HG03460 (cell line): Measurements from ENCODE around the gene CETP.

ENCODE experiments used
- ATAC-seq: cut with Tn5 transposase; IDR thresholded peaks from one replicate; pipeline ENCODE4 v1.9.1; 2021; ENCODE audit not compliant: unreplicated experiment

Gene CETP

GRCh38 chr16:56961851-56962281 lies at the start of gene CETP:
Gene CETP, plus strand, starts transcription at chr16:56961950. Its CDS starts 30 bp downstream, at chr16:56961980.
- ATAC-seq: no peak

GRCh38 chr16:56912746-56913708 lies 48.7 kb upstream of the CETP start:
- ATAC-seq: no peak

GRCh38 chr16:56914896-56915295 lies 46.9 kb upstream of the CETP start:
- no peak for ATAC-seq

- ATAC-seq: no peak
Measured at GRCh38 chr16:56915336-56916119, 46.2 kb upstream of the CETP start.

GRCh38 chr16:56916571-56917403 lies 45.0 kb upstream of the CETP start:
- ATAC-seq: peak; percentile 80

- no peak for ATAC-seq
Measured at GRCh38 chr16:56918467-56919012, 43.2 kb upstream of the CETP start.

- no peak for ATAC-seq
Measured at GRCh38 chr16:56919099-56919800, 42.5 kb upstream of the CETP start.

GRCh38 chr16:56921571-56921970 lies 40.2 kb upstream of the CETP start:
- ATAC-seq: no peak

- ATAC-seq: no peak
Measured at GRCh38 chr16:56923481-56924091, 38.2 kb upstream of the CETP start.

GRCh38 chr16:56927471-56927870 lies 34.3 kb upstream of the CETP start:
- ATAC-seq: no peak

- ATAC-seq: no peak
Measured at GRCh38 chr16:56929639-56930038, 32.1 kb upstream of the CETP start.

- no peak for ATAC-seq
Measured at GRCh38 chr16:56930486-56931270, 31.1 kb upstream of the CETP start.

- ATAC-seq: peak; percentile 37
Measured at GRCh38 chr16:56931271-56931891, 30.4 kb upstream of the CETP start.

- ATAC-seq: peak; percentile 81
Measured at GRCh38 chr16:56931892-56932720, 29.6 kb upstream of the CETP start, which contains the start of gene HERPUD1. Gene HERPUD1, plus strand, starts transcription at chr16:56932142. Its CDS starts 103 bp downstream, at chr16:56932245.

GRCh38 chr16:56932721-56933619 lies 28.8 kb upstream of the CETP start:
- no peak for ATAC-seq
